LNCaP clone FGC (cell line): Measurements from ENCODE around the gene TATDN3.

Experiments used
- DNase-seq: peaks from one replicate; pipeline ENCODE4 v3.0.0-alpha.2; 2011; ENCODE audit warnings: low read depth
- H3K4me3 ChIP-seq: 2 replicates; pipeline ENCODE4 v1.5.1; 2011; ENCODE audit warnings: mild to moderate bottlenecking, low read depth, low read length, control low read depth
- TF ChIP-seq, protein P1 (sequence below): IDR thresholded peaks from 2 replicates; pipeline ENCODE4 v1.5.1; 2012; ENCODE audit warnings: mild to moderate bottlenecking; ENCODE audit not compliant: control insufficient read depth, insufficient read depth; ENCODE audit errors: extremely low read depth

TATDN3 gene

DNA sequence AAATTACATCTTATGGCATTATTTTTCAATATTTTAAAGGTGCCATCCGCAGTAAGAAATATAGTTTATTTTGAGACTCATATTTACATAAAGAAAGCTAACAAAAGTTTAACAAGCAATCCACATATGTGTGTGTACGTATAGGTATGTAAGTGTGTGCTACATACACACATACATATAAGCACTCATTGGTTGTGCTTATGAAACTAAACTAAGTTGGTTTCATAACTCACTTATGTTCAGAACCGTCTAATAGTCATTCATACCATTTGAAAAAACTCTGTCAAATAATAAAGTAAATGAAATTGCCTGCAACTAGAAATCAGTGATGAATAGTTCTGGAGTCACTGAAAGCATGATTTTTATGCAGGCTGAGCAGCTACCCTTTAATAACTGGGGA is 14.1 kb downstream of the TATDN3 start:
- TF ChIP-seq, protein P1, sequence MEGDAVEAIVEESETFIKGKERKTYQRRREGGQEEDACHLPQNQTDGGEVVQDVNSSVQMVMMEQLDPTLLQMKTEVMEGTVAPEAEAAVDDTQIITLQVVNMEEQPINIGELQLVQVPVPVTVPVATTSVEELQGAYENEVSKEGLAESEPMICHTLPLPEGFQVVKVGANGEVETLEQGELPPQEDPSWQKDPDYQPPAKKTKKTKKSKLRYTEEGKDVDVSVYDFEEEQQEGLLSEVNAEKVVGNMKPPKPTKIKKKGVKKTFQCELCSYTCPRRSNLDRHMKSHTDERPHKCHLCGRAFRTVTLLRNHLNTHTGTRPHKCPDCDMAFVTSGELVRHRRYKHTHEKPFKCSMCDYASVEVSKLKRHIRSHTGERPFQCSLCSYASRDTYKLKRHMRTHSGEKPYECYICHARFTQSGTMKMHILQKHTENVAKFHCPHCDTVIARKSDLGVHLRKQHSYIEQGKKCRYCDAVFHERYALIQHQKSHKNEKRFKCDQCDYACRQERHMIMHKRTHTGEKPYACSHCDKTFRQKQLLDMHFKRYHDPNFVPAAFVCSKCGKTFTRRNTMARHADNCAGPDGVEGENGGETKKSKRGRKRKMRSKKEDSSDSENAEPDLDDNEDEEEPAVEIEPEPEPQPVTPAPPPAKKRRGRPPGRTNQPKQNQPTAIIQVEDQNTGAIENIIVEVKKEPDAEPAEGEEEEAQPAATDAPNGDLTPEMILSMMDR = no peak
- no peak for DNase-seq
- H3K4me3 ChIP-seq = no peak overlapping the region

DNA sequence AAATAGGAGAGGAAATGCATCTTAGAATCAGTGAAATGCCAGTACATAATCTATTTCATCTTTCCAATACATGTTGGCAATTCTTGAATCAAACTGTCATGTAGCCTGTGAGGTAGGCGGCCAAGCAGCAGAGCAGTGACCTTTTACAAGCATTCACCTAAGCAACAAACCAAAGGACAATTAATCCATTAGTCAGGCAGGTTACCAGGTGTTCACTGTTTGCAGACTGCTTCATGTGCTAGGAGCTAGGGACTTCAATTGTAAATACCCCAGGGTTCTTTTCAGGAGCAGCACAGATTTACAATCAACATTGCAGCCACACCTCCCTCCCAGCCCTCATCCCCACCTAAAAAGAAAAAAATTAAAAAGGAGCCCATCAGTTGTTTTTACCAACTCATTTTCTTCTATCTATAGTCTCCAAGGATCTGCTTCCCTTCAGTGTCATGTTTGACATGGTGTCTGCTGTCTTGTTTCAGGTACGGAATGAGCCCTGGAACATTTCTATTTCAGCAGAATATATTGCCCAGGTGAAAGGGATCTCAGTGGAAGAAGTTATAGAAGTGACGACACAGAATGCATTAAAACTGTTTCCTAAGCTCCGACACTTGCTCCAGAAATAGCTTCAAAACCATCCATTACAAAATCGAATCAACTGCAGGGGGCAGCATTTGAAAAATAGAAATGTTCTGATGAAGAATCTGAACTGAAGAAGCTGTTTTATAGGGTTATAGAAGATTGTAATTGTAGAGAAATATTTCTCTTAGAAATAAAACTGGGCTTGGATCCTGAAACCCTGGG is 23.0 kb downstream of the TATDN3 start:
- TF ChIP-seq, protein P1 = peak; percentile 31; the same call in 1 of the 2 replicates
- no peak overlapping the region for H3K4me3 ChIP-seq
- DNase-seq = no peak

DNA sequence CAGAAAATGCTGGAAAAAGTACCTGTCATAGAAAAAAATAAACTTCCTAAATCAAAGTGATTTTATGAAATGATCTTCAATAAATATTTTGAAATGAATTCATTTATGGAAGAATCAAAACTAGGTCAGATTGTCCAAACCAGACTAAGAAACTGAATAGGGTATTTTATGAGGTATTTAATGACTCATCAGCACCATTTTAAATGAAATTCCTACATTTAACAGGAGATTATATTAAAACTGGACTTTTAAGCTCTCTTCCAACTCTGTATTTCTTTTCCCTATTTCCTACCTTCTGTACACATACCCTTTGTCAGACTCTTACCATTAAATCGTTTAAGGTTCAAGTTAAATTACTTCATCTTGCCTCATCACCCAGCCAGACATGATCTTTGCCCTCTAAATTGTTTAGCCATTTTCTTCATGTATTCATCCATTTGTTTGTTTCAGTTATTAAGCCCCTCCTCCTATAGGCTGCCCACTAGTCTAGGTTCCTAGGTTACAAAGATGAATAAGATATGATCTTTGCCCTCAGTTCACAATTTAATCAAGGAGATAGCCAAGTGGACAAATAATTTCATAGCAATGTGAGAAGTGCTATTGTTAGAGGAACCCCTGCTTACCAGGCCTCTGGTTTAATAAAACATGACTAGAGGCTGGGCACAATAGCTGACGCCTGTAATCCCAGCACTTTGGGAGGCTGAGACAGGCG is 25.0 kb downstream of the TATDN3 start:
- TF ChIP-seq, protein P1 = no peak
- H3K4me3 ChIP-seq = no peak overlapping the region
- no peak for DNase-seq

DNA sequence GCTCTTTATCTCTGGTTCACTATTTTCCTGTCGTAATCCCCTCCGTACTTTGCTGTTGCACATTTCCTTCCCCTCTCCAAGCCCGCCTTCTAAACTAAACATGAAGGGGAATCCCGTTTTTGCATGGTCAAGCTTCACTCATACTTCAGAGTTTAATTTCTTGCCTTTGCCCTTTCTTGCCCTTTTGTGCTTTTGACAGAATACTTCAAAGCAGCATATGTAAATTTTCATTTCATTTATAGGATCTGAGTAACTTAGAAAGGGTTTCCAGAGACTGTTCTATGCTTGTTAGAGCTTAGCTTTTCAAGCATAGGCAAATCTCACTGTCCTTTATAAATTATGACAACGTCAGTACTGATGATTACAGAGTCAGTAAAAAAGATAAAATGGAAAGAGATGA is 28.0 kb downstream of the TATDN3 start:
- no peak for DNase-seq
- TF ChIP-seq, protein P1 = no peak
- no peak overlapping the region for H3K4me3 ChIP-seq

DNA sequence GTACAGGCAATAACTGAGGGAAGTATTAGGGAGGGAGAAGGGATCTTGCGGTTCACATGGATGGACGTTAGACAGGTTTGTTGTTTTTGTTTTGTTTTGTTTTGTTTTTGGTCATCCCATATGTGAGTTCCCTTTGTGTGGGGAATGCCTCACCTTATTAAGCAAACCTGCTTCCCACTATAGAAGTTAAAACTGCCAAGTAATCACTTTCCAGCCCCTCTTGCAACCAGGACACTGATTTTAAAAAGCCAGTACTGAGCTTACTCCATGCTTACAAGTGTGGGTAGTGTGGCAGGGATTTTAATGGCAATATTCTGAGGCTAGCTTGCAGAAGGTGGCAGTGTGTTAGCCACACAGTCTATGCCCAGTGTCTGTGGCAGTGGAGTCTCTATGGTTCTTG is 29.3 kb downstream of the TATDN3 start:
- TF ChIP-seq, protein P1 = no peak
- H3K4me3 ChIP-seq = no peak overlapping the region
- no peak for DNase-seq

DNA sequence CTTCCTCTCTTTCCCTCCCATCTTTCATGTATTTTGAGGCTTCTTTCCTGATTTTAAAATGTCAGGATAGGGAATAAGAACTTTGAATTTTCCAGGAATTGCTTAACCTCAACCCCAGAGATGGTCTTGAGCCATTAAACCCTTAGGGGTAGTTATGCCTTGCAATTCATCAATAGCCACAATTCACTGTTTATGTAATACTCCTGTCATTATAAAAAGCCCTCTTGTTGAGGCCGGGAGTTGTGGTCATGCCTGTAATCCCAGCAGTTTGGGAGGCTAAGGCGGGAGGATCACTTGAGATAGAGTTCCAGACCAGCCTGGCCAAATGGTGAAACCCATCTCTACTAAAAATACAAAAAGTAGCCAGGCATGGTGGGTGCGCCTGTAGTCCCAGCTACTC is 31.3 kb downstream of the TATDN3 start:
- TF ChIP-seq, protein P1 = no peak
- DNase-seq = no peak
- H3K4me3 ChIP-seq = no peak overlapping the region
